ENCODE measurements around the gene WRAP73.

The WRAP73 gene

DNA sequence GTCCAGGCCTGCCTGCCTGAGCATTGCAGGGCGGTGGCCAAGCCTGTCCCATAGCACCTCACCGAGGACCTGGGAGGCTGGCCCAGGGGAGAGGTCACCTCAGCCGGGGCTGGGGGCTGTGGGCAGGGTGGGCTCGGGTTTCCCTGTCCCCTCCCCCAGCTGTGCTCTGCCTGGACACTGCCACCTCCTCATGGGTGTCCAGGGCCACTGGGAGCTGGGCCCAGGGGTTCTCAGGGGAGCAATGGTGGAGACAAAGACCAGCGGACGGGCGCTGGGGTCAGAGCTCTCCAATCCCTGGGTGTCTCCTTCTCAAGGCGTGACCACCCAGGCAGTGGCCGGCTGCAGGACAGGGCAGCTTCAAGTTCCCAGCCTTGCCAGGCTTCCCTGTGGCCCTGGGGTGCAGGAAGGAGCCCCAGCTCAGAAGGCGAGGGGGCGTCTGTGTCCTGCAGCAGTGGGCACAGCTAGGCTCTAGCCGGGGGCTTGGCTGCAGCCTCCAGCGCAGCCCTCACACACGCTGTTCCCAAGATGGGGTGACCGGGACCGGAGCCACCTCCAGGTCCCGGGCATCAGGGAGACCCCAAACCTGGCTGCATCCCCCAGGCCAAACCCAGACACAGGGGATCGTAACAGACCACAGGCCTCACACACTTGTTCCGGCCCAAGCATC, 31.5 kb upstream of the WRAP73 start:
- ATAC-seq: no peak

DNA sequence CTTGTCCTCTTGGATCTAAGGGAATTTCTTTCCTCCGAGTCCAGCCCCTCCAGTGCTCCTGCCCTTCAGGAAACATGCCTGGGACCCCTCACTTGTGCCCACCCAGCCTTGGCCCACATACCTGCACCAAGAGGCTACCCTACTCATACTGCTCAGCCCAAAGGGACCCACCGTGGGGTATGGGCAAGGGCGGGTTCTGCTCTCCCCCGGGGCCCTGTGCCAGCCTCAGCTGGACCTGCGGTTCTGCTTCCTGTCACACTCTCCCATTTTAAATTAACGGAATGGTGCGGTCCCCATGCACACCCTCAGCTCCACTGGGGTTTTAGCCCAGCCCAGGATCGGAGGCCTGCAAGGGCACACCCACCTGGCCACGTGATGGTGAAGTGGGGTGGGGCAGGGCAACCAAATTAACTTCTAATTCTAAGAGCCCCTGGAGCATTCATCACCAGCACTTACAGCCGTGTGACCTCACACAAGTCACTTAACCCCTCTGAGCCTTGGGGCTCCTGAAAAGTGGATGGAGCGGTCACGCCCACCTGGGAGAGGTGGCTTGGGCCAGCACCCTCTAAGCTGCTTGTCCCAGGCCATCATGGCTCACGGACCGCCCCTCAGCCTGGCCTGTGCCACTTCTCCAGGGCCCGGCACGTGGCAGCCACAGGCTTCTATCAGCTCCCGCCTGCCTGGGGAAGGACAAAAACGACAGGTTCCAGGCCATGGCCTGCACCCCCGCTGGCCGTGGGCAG, 30.8 kb upstream of the WRAP73 start:
- ATAC-seq: no peak

DNA sequence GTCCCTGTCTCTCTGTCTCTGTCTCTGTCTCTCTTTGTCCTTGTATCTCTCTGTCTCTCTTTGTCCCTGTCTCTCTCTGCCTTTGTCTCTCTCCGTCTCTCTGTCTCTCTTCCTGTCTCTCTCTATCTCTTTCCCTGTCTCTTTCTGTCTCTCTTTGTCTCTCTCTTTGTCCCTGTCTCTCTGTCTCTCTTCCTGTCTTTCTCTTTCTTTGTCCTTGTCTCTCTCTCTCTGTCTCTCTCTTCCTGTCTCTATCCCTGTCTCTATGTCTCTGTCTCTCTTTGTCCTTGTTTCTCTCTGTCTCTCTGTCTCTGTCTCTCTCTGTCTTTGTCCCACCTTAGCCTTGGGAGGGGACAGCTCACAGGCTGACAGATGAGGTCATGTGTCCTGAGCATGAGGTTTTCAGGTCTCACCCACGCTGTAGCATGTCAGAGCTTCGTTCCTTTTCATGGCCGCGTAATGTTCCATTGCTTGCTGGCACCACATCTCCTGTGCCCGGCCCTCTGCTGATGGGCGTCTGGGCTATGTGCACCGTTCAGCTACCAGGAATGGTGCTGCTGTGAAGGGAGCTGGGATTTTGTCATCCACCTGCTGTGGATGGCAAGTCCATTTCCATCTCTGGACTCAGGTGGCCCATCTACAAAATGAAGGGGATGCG, 30.0 kb upstream of the WRAP73 start:
- ATAC-seq: no peak

DNA sequence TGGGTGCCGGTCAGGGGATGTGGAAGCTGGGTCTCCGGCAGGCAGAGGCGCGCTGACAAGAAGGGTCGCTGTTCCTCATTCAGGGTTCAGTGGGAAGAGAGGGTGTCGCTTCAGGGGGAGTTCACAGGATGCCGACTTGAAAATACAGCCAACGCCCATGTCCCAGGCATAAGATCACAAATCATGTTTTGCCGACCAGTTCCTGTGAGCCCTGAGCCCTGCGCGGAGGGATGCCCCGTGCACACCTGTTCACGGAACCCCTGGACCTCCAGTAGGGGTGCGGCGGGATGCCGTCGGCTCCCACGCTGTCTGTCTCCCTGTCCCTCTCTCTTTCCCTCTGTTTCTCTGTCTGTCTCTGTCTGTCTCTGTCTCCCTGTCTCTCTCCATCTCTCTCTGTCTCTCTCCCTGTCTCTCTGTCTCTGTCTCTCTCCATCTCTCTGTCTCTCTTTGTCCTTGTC, 29.2 kb upstream of the WRAP73 start:
- ATAC-seq: no peak

DNA sequence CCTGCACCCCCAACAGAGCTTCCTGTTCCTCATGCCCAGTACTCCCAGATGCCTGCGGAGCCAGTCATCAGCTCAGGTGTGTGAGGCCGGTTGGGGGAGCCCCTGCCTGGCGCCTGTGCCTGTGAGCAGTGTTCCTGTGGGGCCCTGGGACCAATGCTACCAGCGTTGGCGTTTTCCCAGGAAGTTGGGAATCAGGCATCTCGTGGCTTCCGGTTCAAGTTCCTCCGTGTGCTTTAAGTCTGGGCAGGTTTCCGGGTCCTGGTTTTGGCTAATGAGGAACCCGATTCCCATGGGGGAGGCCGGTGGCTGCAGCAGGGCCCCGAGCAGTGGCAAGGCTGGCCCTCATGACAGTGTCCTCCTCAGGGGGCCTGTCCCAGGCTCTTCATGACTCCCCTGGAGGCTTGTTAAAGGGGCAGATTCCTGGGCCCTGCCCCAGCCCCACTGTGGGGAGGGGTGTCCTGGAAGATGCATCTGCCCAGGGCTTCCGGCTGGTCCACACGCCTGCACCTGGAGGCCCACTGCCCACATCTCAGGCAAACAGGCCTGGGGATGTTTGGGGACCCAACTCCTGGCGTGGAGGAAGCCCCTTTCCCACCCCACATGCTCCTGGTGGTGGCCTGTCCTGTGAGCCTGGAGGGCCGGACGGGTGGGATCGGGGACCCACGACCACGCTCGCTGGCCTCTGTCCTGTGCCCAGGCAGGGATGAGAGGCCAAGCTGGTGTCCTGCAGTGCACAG, 28.6 kb upstream of the WRAP73 start:
- ATAC-seq: no peak

DNA sequence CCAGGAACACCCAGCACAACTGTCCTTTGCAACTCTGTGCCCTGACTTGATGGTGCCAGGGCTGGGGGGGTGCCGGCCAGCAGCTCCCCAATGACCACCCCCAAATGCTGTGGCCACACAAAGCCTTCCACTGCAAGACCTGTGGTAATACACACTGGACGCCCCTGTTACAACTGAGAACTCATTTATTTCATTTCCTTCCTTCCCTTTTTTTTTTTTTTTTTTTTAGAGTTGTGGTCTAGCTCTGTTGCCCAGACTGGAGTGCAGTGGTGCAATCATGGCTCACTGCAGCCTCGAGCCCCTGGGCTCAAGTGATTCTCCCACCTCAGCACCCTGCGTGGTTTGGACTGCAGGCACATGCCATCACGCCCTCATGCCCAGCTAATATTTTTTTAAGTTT, 27.6 kb upstream of the WRAP73 start:
- no peak for ATAC-seq

DNA sequence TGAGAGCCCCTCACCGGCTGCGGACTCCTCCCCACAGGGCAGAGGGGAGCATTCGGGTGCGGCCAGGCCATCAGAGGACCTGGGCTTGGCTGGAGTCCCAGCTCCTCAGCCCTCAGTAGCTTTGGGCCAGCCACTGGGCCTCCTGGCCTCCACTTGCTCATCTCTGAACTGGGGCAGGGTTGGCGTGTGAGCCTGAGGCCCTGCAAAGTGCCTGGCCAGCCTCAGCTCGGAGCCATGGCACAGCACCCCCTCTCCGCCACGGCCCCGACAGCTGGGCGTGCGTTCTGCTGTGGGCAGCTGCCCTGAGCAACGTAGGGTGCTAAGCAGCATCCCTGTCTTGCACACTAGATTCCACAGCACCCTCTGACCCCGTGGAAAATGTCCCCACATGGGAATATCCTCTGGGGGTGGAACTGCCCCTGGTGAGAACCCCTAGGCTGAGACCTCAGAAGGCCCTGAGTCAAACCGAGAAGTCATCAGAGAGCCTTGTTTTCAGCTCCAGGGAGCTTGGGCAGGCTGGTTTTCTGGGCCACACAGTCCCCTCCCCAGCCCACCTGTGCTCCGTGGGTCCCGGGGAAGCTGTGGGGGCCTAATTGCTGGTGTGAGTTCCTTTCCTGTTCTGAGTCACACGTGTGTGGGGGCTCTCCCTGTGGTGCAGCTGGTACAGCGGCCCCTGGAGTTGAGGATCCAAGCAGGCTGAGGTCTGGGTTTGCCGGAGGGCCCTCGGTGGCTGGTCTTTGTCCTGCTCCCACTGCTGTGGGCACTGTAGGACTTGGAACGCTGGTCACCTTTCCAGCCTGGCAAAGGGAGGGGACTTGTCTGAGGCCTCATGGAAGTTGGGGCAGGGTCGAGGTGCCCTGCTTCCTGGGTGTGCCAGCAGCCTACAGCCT, 26.9 kb upstream of the WRAP73 start:
- ATAC-seq: peak; percentile 53 to 60

DNA sequence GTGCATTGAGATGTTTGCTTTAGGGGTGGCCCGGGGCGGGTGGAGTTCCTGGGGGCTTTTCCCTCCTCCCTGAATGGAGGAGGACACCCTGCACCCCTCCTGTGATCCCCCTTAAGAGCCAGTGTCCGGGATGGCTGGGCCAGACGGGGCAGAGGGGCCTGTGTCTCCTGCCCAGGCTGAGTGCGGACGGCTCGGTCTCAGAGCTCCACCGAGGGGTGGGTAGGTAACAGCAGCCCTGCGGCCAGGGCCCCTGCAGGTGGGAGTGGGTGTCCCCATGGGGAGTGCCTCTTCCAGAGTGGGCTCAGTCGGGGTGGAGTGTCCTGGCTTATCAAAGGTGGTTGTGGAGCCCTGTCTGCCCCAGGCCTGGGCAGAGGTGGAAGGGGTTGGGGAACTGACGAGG, 25.5 kb upstream of the WRAP73 start:
- no peak for ATAC-seq

DNA sequence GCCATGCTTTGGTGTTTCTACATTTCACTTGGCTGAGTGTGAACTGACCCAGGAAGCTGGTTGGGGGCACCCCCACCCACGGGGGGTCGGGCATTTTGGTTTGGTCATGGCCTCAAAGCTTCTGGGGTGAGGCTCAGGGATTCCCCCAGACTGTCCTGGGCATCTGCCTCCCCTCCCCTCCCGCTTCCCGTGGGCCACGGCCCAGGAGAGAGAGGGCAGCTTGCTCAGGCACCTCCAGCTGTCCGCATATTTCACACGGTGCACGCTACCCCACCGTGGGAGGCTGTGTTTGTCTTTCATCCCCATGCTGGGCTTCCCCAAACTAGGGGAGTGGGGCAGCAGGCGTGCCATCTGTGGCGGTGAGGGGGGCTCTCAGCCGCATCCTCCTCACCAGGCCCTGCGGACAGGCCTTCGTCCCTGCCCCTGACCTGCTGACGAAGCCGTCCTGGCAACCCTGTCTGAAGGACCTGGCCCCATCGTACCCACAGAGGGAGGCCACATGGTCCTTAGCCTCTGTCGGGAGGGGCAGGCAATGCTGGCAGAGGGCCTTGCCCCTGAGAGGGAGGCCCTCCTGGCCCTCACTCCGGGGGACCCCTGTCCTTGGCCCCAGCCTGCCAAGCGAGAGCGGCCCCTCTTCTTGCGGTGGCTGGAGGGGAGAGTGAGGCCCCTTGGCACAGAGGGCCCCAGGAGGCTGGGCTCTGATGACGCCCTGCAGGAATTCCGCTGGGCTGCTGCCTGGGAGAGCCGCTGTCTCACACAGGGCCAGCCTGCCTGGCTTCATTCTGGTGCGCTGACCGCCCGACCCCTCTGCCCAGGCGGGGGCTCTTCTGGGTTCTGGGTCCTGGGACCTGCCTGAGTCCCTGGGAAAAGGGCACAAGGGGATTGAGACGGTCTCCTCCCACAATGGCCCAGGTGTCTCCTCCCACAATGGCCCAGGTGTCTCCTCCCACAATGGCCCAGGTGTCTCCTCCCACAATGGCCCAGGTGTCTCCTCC, 24.5 kb upstream of the WRAP73 start:
- no peak for ATAC-seq

DNA sequence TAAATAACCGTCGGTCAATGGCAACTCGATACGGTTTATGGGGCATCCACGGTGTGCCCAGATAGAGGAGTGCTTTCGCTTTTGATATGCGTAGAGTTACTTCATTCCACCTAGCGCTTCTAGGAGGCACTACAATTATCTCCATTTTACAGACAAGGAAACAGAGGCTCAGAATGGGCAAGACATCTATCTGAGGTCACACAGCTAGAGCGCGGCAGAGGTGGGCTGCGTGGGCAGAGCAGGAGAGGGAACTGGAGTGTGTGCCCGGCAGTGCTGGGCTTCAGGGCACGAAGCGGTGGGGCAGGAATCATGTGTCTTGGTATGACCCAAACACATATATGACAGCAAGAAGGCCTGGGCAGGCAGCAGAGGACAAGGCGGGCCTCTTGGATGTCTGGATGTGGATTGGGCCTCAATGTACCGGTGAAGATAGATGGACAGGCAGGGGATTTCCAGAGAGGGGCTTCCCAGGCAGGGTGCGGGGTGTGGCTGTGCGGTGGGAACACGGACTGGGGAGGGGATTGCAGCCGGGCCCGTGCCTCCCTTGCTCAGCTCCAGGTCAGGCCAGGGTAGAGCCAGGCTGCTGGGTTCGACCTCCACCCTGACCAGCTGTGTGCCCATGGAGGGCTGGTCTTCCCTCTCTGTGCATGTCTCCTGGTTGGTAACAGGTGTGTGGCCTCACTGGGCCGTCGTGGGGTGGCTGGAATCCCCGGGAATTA, 23.6 kb upstream of the WRAP73 start:
- no peak for ATAC-seq

DNA sequence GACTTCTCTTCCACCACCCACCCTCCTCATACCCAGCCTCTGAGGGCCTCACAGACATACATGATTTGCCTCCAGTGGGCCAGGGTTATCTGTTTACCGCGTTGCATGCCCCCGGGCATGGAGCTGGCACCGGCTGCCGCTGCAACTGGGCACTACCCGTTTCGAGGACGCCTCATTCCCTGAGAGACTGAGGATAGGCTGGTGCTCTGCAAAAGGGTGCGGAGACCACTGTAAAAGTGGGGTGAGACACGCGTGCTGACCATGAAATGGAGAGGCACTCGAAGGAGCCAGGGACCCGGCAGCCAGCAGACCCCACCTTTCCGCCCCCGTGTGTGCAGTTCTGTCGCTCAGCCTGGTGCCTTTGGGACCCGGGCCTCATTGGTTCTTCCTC, 23.1 kb upstream of the WRAP73 start:
- no peak for ATAC-seq

DNA sequence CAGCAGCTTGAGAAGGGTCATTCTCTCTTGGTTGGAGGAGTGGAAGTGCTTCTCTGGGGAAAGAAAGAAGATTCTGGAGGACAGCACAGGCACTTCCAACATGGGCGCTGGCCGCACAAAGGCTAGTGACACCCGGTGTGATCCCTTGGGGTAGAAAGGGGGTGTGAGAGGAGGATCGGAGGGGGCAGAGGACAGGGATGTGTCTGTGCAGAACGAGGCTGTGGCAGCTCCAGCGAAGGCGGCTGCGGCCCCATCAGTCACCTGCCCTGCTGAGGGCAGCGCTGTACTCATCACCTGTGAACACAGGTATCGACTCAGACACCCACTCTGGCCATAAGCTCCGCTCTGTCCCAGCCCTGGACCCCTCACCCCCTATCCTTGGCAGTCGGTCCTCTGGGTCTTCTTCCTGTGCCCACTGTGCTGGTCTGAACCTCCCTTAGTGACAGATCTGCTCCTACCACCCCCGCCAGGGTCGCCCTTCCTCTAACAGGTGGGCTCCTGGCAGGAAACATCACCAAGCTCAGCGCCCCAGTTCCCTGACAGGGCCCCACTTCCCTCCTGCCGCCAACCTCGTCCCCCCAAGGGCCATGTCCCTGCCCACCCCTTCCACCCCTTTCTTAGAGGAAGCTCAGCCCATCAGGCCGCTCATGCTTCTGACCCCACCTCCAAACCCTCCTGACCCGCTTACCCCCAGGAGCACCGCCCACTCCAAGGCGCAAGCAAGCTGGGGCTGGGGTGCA, 22.5 kb upstream of the WRAP73 start:
- no peak for ATAC-seq

DNA sequence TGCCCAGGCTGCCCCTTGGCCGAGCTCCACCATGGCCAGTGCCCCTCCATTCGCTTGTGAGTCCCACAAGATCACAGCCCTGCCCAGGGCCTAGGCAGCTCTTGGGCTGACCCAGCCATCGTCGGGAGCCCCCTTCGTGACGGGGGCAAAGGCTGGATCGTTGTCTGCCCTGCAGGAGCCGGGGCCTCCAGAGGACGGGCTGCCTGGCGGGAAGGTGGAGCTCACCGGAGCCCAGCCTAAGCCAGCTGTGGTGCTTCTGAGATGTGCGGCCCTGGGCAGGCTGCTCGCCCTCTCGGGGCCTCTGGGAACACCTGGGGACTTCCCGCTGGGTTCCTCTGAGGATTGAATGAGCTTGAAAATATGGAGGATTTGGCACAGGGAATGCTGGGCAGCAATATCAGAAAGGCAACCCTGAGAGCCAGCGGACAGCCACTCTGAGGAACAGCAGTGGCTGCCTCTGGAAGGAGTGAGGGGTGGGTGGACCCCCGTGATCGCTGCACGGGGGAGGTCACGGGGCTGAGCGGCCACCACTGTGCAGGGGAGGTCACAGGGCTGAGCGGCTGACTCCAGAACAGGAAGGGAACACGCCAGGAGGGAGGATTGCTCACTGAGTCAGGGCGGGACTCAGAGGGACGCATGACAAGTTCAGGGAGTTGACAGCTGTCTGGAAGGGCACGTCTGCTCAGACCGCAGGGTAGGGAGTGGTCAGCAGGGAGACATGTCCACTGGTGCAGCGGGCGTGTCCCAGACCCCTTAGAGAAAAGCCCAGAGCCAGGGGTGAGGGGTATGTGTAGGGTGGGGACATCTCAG, 21.7 kb upstream of the WRAP73 start:
- no peak for ATAC-seq

DNA sequence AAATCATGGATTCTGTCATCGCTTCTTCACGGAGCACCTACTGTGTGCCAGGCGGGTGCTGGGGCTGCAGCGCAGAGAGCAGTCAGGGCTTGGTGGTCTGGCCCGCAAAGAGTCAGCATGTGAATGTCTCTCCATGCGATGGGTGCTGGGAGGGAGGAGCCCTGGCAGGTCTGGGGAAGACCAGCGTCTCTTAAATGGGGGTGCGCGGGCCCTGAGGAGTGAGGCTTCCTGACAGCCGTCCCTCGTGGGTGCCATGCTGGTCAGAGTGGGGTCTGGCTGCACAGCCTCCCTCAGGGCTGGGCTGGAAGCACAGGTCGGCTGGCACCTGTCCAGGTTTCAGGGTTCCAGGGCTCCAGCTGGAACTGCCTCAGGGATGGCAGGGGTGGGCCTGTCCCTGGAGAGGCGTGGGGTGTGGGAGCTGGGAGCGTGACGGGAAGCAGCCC, 20.9 kb upstream of the WRAP73 start:
- ATAC-seq: no peak

DNA sequence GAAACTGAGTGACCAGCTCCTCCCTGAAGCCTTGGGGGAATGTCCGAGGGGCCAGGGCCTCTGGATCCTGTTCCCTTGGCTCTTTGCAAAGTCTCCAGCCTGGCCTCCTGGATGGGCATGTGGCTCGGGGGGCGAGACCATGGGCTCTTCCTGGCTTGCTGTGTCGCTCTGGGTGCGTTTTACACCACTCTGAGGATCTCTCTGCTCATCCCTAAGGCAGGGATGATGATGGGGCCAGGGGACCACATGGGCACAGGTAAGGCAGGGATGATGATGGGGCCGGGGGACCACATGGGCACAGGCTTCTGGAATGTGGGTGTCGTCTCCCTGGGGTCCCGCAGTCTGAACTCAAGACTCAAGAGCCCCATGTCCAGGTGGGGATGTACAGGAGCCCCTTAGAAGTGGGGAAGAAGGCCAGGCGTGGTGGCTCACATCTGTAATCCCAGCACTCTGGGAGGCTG, 20.1 kb upstream of the WRAP73 start:
- no peak for ATAC-seq

DNA sequence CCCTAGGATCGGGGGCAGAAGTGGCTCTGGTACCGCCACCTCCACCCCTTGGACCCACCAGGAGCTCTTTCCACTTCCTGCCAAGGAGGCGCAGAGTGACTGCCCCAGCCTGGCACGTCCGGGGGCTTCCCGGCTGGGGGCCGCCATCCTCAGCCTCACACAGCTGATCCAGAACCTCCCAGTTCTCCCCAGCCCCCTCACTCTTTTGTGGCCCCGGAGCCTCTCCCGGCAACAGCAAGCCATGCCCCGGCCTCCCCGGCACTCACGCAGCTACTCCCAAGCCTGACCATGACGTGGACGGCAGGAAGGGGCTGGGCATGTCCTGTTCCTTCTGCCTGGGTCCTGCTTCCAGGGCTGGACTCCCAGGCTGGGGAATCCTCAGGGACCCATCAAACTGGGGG, 19.5 kb upstream of the WRAP73 start:
- ATAC-seq: no peak

DNA sequence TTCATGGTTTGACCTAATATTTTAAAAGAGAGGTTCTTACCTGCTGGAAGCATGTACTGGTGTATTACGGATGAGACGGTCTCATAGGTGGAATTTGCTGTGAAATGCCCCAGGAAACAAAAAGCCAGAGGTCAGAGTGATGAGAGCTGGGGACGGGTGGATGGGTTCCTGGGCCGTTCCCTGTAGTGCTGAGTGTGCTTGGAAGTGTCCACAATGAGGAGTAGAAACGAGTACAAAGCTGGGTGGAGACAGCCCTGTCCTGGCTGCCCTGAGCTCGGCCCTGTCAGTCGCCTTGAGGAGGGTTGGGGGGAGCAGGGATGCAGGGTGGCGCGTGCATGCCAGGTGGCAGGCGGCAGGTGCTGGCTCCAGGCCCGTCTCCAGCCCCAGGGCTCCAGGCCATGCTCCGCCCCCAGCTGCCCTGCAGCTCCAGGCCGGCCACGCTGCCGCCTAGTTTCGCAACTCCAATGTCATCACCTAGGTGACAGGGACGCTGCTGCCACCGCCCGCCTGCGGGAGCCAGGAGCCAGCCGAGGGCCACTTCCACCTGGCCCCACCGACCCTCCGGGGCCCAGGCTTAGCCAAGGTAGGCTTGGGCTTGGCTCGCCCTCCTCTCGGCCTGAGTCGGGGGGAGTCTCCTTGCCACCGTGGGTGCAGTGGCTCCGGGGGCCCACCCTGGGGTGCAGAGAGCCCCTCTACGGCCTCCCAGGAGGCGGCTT, 18.8 kb upstream of the WRAP73 start:
- no peak for ATAC-seq

DNA sequence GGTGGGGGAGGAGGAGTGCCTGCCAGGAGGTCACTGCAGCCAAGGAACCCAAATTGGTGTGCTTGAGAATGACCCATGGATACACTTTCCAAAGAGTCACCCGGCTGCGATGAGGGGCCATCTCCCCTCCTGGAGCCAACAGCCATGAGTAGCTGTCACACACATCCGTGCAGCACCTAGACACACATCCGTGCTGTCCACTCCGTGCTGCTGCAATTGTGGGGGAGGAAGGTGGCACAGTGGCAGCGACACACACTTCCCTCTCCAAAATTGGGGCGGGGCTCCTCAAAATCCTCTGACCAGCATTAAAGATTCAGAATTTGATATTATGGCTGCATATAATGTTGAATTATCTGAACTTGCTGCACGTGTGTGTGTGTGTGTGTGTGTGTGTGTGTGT, 18.2 kb upstream of the WRAP73 start:
- no peak for ATAC-seq

All from activated CD4-positive, CD25-positive, alpha-beta regulatory T cell treated with anti-CD3 and anti-CD28 coated beads, Interleukin-2, amount 50 U/mL, for 24 hours (primary cell).